Pancreas (tissue), 10 donors: ENCODE measurements around the gene ANGEL2. TPM values are rescaled to one million over a fixed set of nuclear protein-coding genes. Genes with fewer than 3 reads are reported as not detected.

Experiments used
- ATAC-seq, 4 donors: fragments of 200-7000 bp; cut with Tn5 transposase; one replicate each; pipeline versions ENCODE4 v1.8.0 to v1.9.1; 2020; ENCODE audit warnings: mild to moderate bottlenecking in 4 of 4, moderate library complexity in 4 of 4
- DNase-seq, 6 donors: peaks; one replicate each; pipeline ENCODE4 v3.0.0-alpha.2; 2020
- FAIRE-seq: peaks from 2 replicates; lab custom pipeline; 2012; peaks lifted over from hg19 to GRCh38; lab: Jason Lieb, UNC
- H3K27ac ChIP-seq, 4 donors: fragments of 200-600 bp; sonication (generic); 1 replicate in 3 of 4; 2 replicates in 1 of 4; pipeline versions ENCODE4 v1.5.0 to v1.8.0; 2020
- H3K27me3 ChIP-seq, 4 donors: fragments of 200-600 bp; one replicate each; pipeline ENCODE4 v1.8.0; 2021
- H3K36me3 ChIP-seq, 3 donors: fragments of 200-600 bp; sonication (generic) in 1 of 3; one replicate each; pipeline versions ENCODE4 v1.5.0 to v1.8.0; 2020 to 2021
- H3K4me1 ChIP-seq, 3 donors: fragments of 200-600 bp; one replicate each; pipeline ENCODE4 v1.8.0; 2021
- H3K4me3 ChIP-seq, 4 donors: fragments of 200-600 bp; sonication (generic) in 2 of 4; one replicate each; pipeline versions ENCODE4 v1.5.0 to v1.8.0; 2020 to 2021
- H3K9me3 ChIP-seq, 4 donors: fragments of 200-600 bp; one replicate each; pipeline ENCODE4 v1.8.0; 2021
- CTCF ChIP-seq, 4 donors: fragments of 200-600 bp; sonication (generic) in 3 of 4; IDR thresholded peaks; one replicate each; pipeline versions ENCODE4 v1.5.0 to v1.8.0; 2021; ENCODE audit warnings: antibody characterized with exemption in 4 of 4
- WGBS, 2 donors: extraction: QIAGEN DNeasy Blood & Tissue Kit; methylation state at CpG; one replicate each; pipeline ENCODE4 v1.1.7; 2013; 5-methylcytosine and 5-hydroxymethylcytosine counted together
- intact Hi-C, 3 donors: fragments of 100-400 bp; cut with DNase I; formaldehyde crosslinking; loops; one replicate each; pipeline versions ENCODE4 v1.11.1 to v1.14.2; 2022
- polyA plus RNA-seq, 2 donors: library from polyadenylated mRNA; stranded (reverse); fragments of 200-250 nt; gene quantifications; one replicate each; pipeline ENCODE4 v1.2.3, GENCODE V29; 2013
- total RNA-seq, 6 donors: library from RNA; stranded (reverse); fragmentation: NEBNext Ultra II Directional in 4 of 6; extraction: Animal tissue kit (Norgen Biotek cat#: 25700) in 4 of 6; gene quantifications; one replicate each; pipeline versions ENCODE4 v1.2.1 to v1.2.4, GENCODE V29; 2021 to 2023
- donor health status: healthy with polysubstance abuse.
- donor health status: DM: no; HTN: no; CAD: no; lungs with moderate emphysema.
- donor health status: DM: no; HTN: no; CAD: no.
- donor health status: control.
- donor health status: control.
- donor health status: Bipolar disorder and iron deficiency.
- donor health status: DM: yes; HTN: yes; CAD: no.
- donor health status: DM: no; HTN: no; CAD: no.
- donor health status: DM: no; HTN: no; CAD: no.
- donor health status: DM: yes; HTN: yes; CAD: no.

Gene ANGEL2, protein sequence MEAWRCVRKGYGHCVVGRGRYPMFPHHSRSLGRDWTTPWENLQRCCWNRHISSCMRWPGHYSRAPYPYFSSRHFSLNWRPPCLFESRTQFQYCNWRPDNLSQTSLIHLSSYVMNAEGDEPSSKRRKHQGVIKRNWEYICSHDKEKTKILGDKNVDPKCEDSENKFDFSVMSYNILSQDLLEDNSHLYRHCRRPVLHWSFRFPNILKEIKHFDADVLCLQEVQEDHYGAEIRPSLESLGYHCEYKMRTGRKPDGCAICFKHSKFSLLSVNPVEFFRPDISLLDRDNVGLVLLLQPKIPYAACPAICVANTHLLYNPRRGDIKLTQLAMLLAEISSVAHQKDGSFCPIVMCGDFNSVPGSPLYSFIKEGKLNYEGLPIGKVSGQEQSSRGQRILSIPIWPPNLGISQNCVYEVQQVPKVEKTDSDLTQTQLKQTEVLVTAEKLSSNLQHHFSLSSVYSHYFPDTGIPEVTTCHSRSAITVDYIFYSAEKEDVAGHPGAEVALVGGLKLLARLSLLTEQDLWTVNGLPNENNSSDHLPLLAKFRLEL
- total RNA-seq (10 to 100 TPM; 10.7 to 17.2 (median 11.8) TPM), polyA plus RNA-seq (10 to 100 TPM in 1 of 2 donors, 1 to 10 TPM in 1; 9.8 to 15.5 TPM)

DNA sequence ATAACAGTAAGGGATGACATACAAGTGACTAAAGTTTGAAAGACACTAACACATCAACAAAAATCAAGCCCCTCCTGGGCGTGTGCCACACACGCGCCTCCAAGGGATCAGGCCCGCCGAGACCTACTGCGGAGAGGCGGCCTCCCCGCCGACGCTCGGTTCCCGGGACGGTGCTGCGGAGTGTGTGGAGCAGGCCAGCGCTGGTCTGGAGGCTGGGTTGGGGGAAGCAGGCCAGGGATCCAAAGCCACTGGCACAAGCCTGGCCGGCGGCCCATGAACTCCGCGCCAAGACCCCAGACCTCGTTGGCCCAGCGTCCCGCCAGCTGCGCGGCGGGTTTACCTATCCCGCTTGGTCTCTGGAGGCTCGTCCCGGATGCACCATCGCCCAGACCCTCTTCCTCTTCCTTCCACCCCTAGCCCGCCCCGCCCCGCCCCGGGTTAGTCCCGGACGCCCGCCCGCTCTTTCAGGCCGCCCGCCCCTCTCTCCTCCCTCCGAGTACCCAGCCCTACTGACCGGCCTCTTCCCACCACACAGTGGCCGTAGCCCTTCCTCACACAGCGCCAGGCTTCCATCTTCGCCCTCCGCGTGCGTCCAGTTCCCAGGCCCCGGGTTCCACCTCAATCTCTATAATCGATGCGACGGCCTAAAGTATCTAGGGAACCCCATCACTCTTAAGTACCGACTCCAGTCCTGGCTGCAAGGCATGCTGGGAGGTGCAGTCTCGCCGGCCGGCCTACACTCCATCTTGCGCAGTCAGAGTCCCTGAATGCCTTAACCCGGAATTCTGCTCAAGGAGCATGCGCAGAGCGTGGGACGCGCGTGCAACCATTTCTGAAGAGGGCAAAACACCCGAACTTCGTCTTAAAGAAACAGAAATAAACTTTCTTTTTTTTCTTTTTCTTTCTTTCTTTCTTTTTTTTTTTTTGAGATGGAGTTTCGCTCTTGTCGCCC lies at the start of gene ANGEL2:
TSS of gene ANGEL2 (minus strand) at position 769 of the 952 bp plus-strand sequence. CDS start at position 573, 196 bp downstream.
- DNase-seq (peak; percentile 93 to 99 (median 96)), FAIRE-seq (peak; percentile 91), ATAC-seq (peak; percentile 95 to 99 (median 98))
- no peak for TF ChIP-seq CTCF (IDR thresholded peaks at IDR 0.05)
- intact Hi-C loops: no loop called here
- H3K36me3 ChIP-seq: no peaks in the 10 kb centered on the region
- H3K27me3 ChIP-seq: no peaks in the 10 kb centered on the region
- H3K9me3 ChIP-seq: no peaks in the 10 kb centered on the region
- peak within 1 kb of the TSS; percentile 55 to 92 (median 72) for H3K4me3 ChIP-seq
- peak within 1 kb of the TSS; percentile 50 to 89 (median 73) for H3K27ac ChIP-seq
- WGBS, 2 donors: 0% methylated on average over 58 to 66 of the region's 66 CpGs
- H3K4me1 ChIP-seq: peaks cover 5 to 12% (median 7%) of the 10 kb centered on the region in 3 donors

- no peaks in the 10 kb centered on the region for H3K4me1 ChIP-seq
- ATAC-seq (no peak), DNase-seq (no peak), FAIRE-seq (no peak)
- no peaks in the 10 kb centered on the region for H3K27me3 ChIP-seq
- TF ChIP-seq CTCF (IDR thresholded peaks at IDR 0.05): no peak
- intact Hi-C loops: no loop called here
- H3K4me3 ChIP-seq: no peak overlapping the region
- H3K9me3 ChIP-seq: no peaks in the 10 kb centered on the region
- H3K27ac ChIP-seq: no peak overlapping the region
- H3K36me3 ChIP-seq: no peaks in the 10 kb centered on the region
- 76 to 88% methylated on average over 1 of the region's 1 CpG for WGBS, 2 donors
These were observed 45.6 kb upstream of the ANGEL2 start for GRCh38 chr1:213061263-213061662.

- Histone ChIP-seq H3K27me3 (no peaks in the 10 kb centered on the region), H3K27ac (no peak overlapping the region), H3K4me3 (no peak overlapping the region), H3K4me1 (no peaks in the 10 kb centered on the region), H3K9me3 (no peaks in the 10 kb centered on the region), H3K36me3 (no peaks in the 10 kb centered on the region)
- ATAC-seq (no peak), DNase-seq (no peak), FAIRE-seq (no peak)
- no peak for TF ChIP-seq CTCF (IDR thresholded peaks at IDR 0.05)
- WGBS, 2 donors: 95 to 96% methylated on average over 2 of the region's 2 CpGs
- intact Hi-C loops: no loop called here
These were observed 45.2 kb upstream of the ANGEL2 start for GRCh38 chr1:213060836-213061235.

DNA sequence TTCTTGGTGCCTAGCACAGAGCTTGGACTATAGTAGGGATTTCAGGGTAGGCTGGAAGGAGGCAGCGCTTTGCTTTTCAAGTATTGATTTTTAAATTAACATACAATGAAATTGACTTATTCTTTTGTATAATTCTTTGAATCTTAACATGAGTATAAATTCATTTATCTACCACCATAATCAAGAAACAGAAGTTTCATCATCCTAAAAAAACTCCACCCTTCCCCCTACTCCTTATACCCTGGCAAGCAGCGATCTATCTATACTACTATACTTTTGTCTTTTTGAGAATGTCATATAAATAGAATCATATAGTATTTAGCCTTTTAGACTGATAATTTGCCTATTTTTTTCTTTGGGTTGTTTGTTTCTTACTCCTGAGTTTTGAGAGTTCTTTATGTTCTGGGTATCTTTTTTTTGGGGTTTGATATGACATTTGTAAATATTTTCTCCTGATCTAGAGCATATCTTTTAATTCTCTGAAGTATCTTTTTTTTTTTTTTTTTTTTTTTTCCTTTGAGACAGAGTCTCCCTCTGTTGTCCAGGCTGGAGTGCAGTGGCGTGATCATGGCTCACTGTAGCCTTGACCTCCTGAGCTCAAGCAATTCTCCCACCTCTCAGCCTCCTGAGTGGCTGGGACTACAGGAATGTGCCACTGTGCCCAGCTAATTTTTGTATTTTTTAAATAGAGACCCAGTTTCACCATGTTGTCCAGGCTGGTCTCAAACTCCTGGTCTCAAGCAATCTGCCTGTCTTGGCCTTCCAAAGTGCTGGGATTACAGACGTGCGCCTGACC lies 41.8 kb upstream of the ANGEL2 start:
- intact Hi-C loops: no loop called here
- H3K4me1 ChIP-seq: peaks cover under 1 to 3% (median 2%) of the 10 kb centered on the region in 3 donors
- 81 to 86% methylated on average over 5 of the region's 5 CpGs for whole genome bisulfite sequencing, 2 donors
- no peak for FAIRE-seq
- no peak for TF ChIP-seq CTCF (IDR thresholded peaks at IDR 0.05)
- no peak for ATAC-seq
- H3K27ac ChIP-seq: no peak overlapping the region
- H3K36me3 ChIP-seq: no peaks in the 10 kb centered on the region
- DNase-seq: no peak
- H3K4me3 ChIP-seq: no peak overlapping the region
- H3K27me3 ChIP-seq: no peaks in the 10 kb centered on the region
- no peaks in the 10 kb centered on the region for H3K9me3 ChIP-seq
